H1 (cell line): ENCODE measurements around the gene WDFY4. TPM values are rescaled to one million over a fixed set of nuclear protein-coding genes. Genes with fewer than 3 reads are reported as not detected.

Source experiments
- CTCF ChIA-PET: fragments of 300-600 bp; sonication (Branson Sonifier 250); formaldehyde crosslinking; loops from one replicate; lab custom pipeline; 2021; ENCODE audit not compliant: partially characterized antibody; lab: Charles Lee
- POLR2A ChIA-PET: fragments of 300-600 bp; sonication (Branson Sonifier 250); formaldehyde crosslinking; loops from one replicate; lab custom pipeline; 2021; ENCODE audit warnings: inconsistent platforms; ENCODE audit not compliant: partially characterized antibody; lab: Charles Lee
- DNase-seq, 2 experiments: peaks; one replicate each; pipeline versions ENCODE4 v3.0.0 to v3.0.0-alpha.2; 2010 to 2022; ENCODE audit warnings: low spot score in 2 of 2, low read depth in 1 of 2, mixed read lengths in 1 of 2
- FAIRE-seq: peaks from 2 replicates; lab custom pipeline; 2011; peaks lifted over from hg19 to GRCh38; lab: Jason Lieb, UNC
- H2AFZ ChIP-seq: 2 replicates; pipeline ENCODE4 v1.8.1; 2012; ENCODE audit warnings: low read length, inconsistent platforms
- H2AK5ac ChIP-seq: 2 replicates; pipeline ENCODE4 v1.6.1; 2013; ENCODE audit warnings: low read depth, low read length
- H2BK120ac ChIP-seq: replicated peaks from 2 replicates; pipeline ENCODE3; 2013; ENCODE audit warnings: low read depth, low read length, inconsistent platforms
- H2BK12ac ChIP-seq: 2 replicates; pipeline ENCODE4 v1.6.1; 2013; ENCODE audit warnings: low read depth, low read length
- H2BK15ac ChIP-seq: 2 replicates; pipeline ENCODE4 v1.6.1; 2013; ENCODE audit warnings: low read length
- H2BK20ac ChIP-seq: 2 replicates; pipeline ENCODE4 v1.6.1; 2013; ENCODE audit warnings: low read length
- H2BK5ac ChIP-seq: 2 replicates; pipeline ENCODE4 v1.6.1; 2013; ENCODE audit warnings: low read depth, low read length
- H3K14ac ChIP-seq: 2 replicates; pipeline ENCODE4 v1.6.1; 2013; ENCODE audit warnings: inconsistent platforms; ENCODE audit not compliant: insufficient read length
- H3K18ac ChIP-seq: 2 replicates; pipeline ENCODE4 v1.6.1; 2013; ENCODE audit warnings: low read length; ENCODE audit errors: extremely low read depth
- H3K23ac ChIP-seq: 2 replicates; pipeline ENCODE4 v1.6.1; 2013; ENCODE audit warnings: inconsistent platforms; ENCODE audit not compliant: insufficient read length
- H3K23me2 ChIP-seq: 2 replicates; pipeline ENCODE4 v1.6.1; 2013; ENCODE audit warnings: low read depth, low read length
- H3K27ac ChIP-seq: 2 replicates; pipeline ENCODE4 v1.6.1; 2011; ENCODE audit warnings: low read depth, low read length, inconsistent platforms
- H3K27me3 ChIP-seq, 4 experiments: replicated peaks in 1 of 4; 1 replicate in 1 of 4; 2 replicates in 3 of 4; pipeline versions ENCODE4 v1.6.1 to v1.8.1; 2011 to 2013; ENCODE audit warnings: low read length in 3 of 4, mild to moderate bottlenecking in 3 of 4, inconsistent platforms in 2 of 4, mixed read lengths in 2 of 4, moderate library complexity in 1 of 4; ENCODE audit not compliant: control insufficient read depth in 3 of 4, insufficient read depth in 3 of 4; ENCODE audit errors: extremely low read depth in 1 of 4
- H3K36me3 ChIP-seq, 4 experiments: 2 replicates each; pipeline versions ENCODE4 v1.6.1 to v1.8.1; 2011 to 2013; ENCODE audit warnings: mild to moderate bottlenecking in 4 of 4, low read length in 3 of 4, moderate library complexity in 2 of 4, control low read depth in 1 of 4, inconsistent platforms in 1 of 4; ENCODE audit not compliant: insufficient read depth in 4 of 4, control insufficient read depth in 2 of 4
- H3K4ac ChIP-seq: replicated peaks from 2 replicates; pipeline ENCODE3; 2013; ENCODE audit warnings: low read length, low read depth, mixed read lengths, inconsistent platforms; ENCODE audit not compliant: insufficient read length
- H3K4me1 ChIP-seq, 4 experiments: replicated peaks in 1 of 4; 1 replicate in 1 of 4; 2 replicates in 3 of 4; pipeline versions ENCODE4 v1.6.1 to v1.8.1; 2011 to 2013; ENCODE audit warnings: low read length in 3 of 4, inconsistent platforms in 2 of 4, mixed read lengths in 1 of 4; ENCODE audit not compliant: insufficient read depth in 4 of 4, control insufficient read depth in 3 of 4
- H3K4me2 ChIP-seq, 2 experiments: 2 replicates each; pipeline versions ENCODE4 v1.6.1 to v1.8.1; 2011 to 2013; ENCODE audit warnings: low read depth in 2 of 2, low read length in 2 of 2, control low read depth in 1 of 2, inconsistent platforms in 1 of 2, mild to moderate bottlenecking in 1 of 2; ENCODE audit not compliant: insufficient read depth in 1 of 2
- H3K4me3 ChIP-seq, 4 experiments: fragments of 200-600, 300-600 bp in 1 of 4; sonication (generic), shearing (Covaris generic), sonication (Bioruptor Twin) in 1 of 4; 2 replicates each; pipeline versions ENCODE4 v1.5.1 to v1.8.1; 2011 to 2016; ENCODE audit warnings: low read length in 4 of 4, low read depth in 3 of 4, control low read depth in 2 of 4, inconsistent platforms in 2 of 4, mild to moderate bottlenecking in 2 of 4, mixed read lengths in 1 of 4, moderate library complexity in 1 of 4; ENCODE audit not compliant: insufficient read depth in 2 of 4; ENCODE audit errors: extremely low read depth in 1 of 4
- H3K56ac ChIP-seq: replicated peaks from 2 replicates; pipeline ENCODE3; 2013; ENCODE audit warnings: low read depth, mild to moderate bottlenecking, mixed read lengths, low read length, inconsistent platforms; ENCODE audit not compliant: insufficient read length
- H3K79me1 ChIP-seq: 2 replicates; pipeline ENCODE4 v1.6.1; 2013; ENCODE audit warnings: low read depth, low read length, control low read depth
- H3K79me2 ChIP-seq, 2 experiments: 2 replicates each; pipeline versions ENCODE4 v1.6.1 to v1.8.1; 2012 to 2013; ENCODE audit warnings: low read length in 2 of 2, mild to moderate bottlenecking in 2 of 2, inconsistent platforms in 1 of 2; ENCODE audit not compliant: insufficient read depth in 2 of 2, control insufficient read depth in 1 of 2
- H3K9ac ChIP-seq, 4 experiments: replicated peaks in 1 of 4; 1 replicate in 1 of 4; 2 replicates in 3 of 4; pipeline versions ENCODE4 v1.6.1 to v1.8.1; 2011 to 2013; ENCODE audit warnings: low read depth in 3 of 4, low read length in 3 of 4, control low read depth in 2 of 4, mild to moderate bottlenecking in 2 of 4, moderate library complexity in 2 of 4, inconsistent platforms in 1 of 4; ENCODE audit errors: extremely low read depth in 1 of 4
- H3K9me3 ChIP-seq, 2 experiments: 2 replicates each; pipeline versions ENCODE4 v1.6.1 to v1.8.1; 2012 to 2013; ENCODE audit warnings: mild to moderate bottlenecking in 2 of 2, moderate library complexity in 2 of 2, control low read depth in 1 of 2, inconsistent platforms in 1 of 2, low read depth in 1 of 2, low read length in 1 of 2, mixed read lengths in 1 of 2; ENCODE audit not compliant: insufficient read depth in 2 of 2
- H4K20me1 ChIP-seq, 2 experiments: replicated peaks in 1 of 2; 2 replicates each; pipeline versions ENCODE3 to v1.8.1; 2011 to 2013; ENCODE audit warnings: inconsistent platforms in 2 of 2, low read length in 2 of 2, mild to moderate bottlenecking in 1 of 2; ENCODE audit not compliant: insufficient read depth in 2 of 2, control insufficient read depth in 1 of 2
- H4K5ac ChIP-seq: 2 replicates; pipeline ENCODE4 v1.6.1; 2013; ENCODE audit warnings: low read length, low read depth, mixed read lengths, inconsistent platforms; ENCODE audit not compliant: insufficient read length
- H4K8ac ChIP-seq: 2 replicates; pipeline ENCODE4 v1.8.0; 2013; ENCODE audit warnings: mild to moderate bottlenecking, moderate library complexity, low read length, inconsistent platforms; ENCODE audit not compliant: insufficient read depth; ENCODE audit errors: extremely low read depth
- H4K91ac ChIP-seq: replicated peaks from 2 replicates; pipeline ENCODE3; 2013; ENCODE audit warnings: low read length, mixed read lengths, inconsistent platforms; ENCODE audit not compliant: insufficient read length
- CREB1 ChIP-seq: IDR thresholded peaks from 2 replicates; pipeline ENCODE4 v1.6.1; 2012; ENCODE audit warnings: inconsistent platforms
- HDAC2 ChIP-seq, 2 experiments: fragments of 300-600 bp in 1 of 2; sonication (generic) in 1 of 2; IDR thresholded peaks; 2 replicates each; pipeline ENCODE4 v1.6.1; 2011 to 2012; ENCODE audit warnings: low read depth in 2 of 2, low read length in 2 of 2, mild to moderate bottlenecking in 2 of 2, moderate library complexity in 2 of 2, borderline replicate concordance in 1 of 2, inconsistent platforms in 1 of 2
- JUN ChIP-seq: IDR thresholded peaks from 2 replicates; pipeline ENCODE4 v1.6.1; 2011; ENCODE audit warnings: low read depth, mild to moderate bottlenecking, improper control_type of control experiment, low read length
- KDM5A ChIP-seq: fragments of 200-600 bp; IDR thresholded peaks from 2 replicates; pipeline ENCODE4 v1.7.1; 2012; ENCODE audit warnings: mild to moderate bottlenecking, low read length, inconsistent platforms, mixed read lengths
- MAFK ChIP-seq: IDR thresholded peaks from 2 replicates; pipeline ENCODE4 v1.6.1; 2012; ENCODE audit warnings: low read depth, mild to moderate bottlenecking, improper control_type of control experiment, low read length
- PHF8 ChIP-seq: fragments of 200-600 bp; sonication (generic); conservative IDR thresholded peaks from 2 replicates; pipeline ENCODE4 v1.7.1; 2012; ENCODE audit warnings: low read depth, mild to moderate bottlenecking, inconsistent platforms, low read length, moderate library complexity
- RAD21 ChIP-seq, 2 experiments: IDR thresholded peaks in 1 of 2; conservative IDR thresholded peaks in 1 of 2; 2 replicates each; pipeline ENCODE4 v1.6.1; 2011; ENCODE audit warnings: low read depth in 2 of 2, low read length in 2 of 2, improper control_type of control experiment in 1 of 2, inconsistent platforms in 1 of 2, mild to moderate bottlenecking in 1 of 2, moderate library complexity in 1 of 2
- RBBP5 ChIP-seq: IDR thresholded peaks from 2 replicates; pipeline ENCODE4 v1.7.1; 2012; ENCODE audit warnings: low read depth, mild to moderate bottlenecking, inconsistent platforms, low read length, moderate library complexity, borderline replicate concordance
- SIX5 ChIP-seq: IDR thresholded peaks from 2 replicates; pipeline ENCODE4 v1.6.1; 2011; ENCODE audit warnings: mild to moderate bottlenecking, low read depth, low read length
- SP2 ChIP-seq: IDR thresholded peaks from 2 replicates; pipeline ENCODE4 v1.6.1; 2012; ENCODE audit warnings: mild to moderate bottlenecking, low read length, inconsistent platforms
- WGBS, 2 experiments: shearing (Covaris generic) in 1 of 2; methylation state at CpG; one replicate each; pipeline versions ENCODE4 v1.1.6 to v1.1.7; 2013 to 2015; ENCODE audit warnings: low lambda C conversion rate in 2 of 2, mixed read lengths in 2 of 2, inconsistent platforms in 1 of 2, low coverage in 1 of 2, missing lambda C conversion rate in 1 of 2; ENCODE audit not compliant: insufficient replicate concordance in 2 of 2, insufficient coverage in 1 of 2, insufficient read length in 1 of 2; ENCODE audit errors: extremely low coverage in 1 of 2, missing lambda C conversion rate in 1 of 2; 5-methylcytosine and 5-hydroxymethylcytosine counted together
- polyA plus RNA-seq, 7 experiments: library from polyadenylated mRNA; depleted of rRNA in 3 of 7; stranded (reverse) in 5 of 7; unstranded in 2 of 7; fragments of >200 nt in 5 of 7; fragments of 200-250 nt in 2 of 7; gene quantifications; 1 replicate in 5 of 7; 2 replicates in 1 of 7; 4 replicates in 1 of 7; pipeline versions ENCODE4 v1.2.1 to v1.2.3, GENCODE V29; 2011 to 2013; ENCODE audit warnings: missing spikeins in 2 of 7, mixed read lengths in 2 of 7
- total RNA-seq: library from RNA; stranded (reverse); fragmentation: NEBNext Ultra II Directional; extraction: Animal tissue kit (Norgen Biotek cat#: 25700); gene quantifications from 2 replicates; pipeline ENCODE4 v1.2.1, GENCODE V29; 2021
- TF ChIP-seq, protein P1 (sequence below): IDR thresholded peaks from 2 replicates; pipeline ENCODE4 v1.6.1; 2012; ENCODE audit warnings: low read length, inconsistent platforms

Gene WDFY4
- total and polyA plus RNA-seq, 2 of the 8 experiments (the other 6 are each of a cell fraction or from before 2014, with no cell fraction given) = not detected

DNA sequence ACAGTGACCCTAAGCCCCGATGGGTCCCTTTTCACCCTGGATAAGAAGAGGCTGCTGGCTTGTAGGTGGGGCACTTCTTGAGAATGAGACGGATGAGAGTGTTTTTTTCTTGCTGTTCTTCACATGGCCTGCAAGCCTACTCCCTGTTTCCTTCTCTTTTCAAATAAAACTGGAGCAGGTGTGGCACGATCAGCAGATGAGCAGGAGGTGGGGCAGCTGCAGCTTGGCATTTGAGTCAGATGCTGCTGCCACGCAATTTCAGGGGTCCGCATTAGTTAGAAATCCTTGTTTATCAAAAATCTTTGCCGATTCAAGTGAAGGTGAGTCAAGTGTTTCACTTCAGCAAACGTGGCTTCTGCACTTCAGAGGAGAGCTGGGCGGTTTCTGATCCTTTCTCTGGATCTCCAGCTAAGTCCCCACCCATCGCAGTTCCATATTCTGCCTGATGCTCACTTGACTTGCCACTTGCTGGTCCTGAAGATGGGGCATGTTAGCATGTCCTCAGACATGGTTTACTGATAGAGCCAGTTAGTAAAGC is 20.8 kb downstream of the WDFY4 start:
- no peak overlapping the region for H2BK12ac ChIP-seq
- H3K4me3 ChIP-seq = no peak overlapping the region
- H3K36me3 ChIP-seq = no peaks in the 10 kb centered on the region
- no peak overlapping the region for H2AK5ac ChIP-seq
- no peak overlapping the region for H2AFZ ChIP-seq
- no peak overlapping the region for H4K91ac ChIP-seq
- no peaks in the 10 kb centered on the region for H3K23me2 ChIP-seq
- H3K18ac ChIP-seq = no peak overlapping the region
- H3K9ac ChIP-seq = no peak overlapping the region
- no peak for DNase-seq
- no peaks in the 10 kb centered on the region; a peak in 1 of 7 replicates for H3K27me3 ChIP-seq
- no peak overlapping the region for H2BK15ac ChIP-seq
- no peaks in the 10 kb centered on the region for H3K9me3 ChIP-seq
- no peak overlapping the region for H3K56ac ChIP-seq
- WGBS, 2 experiments = 84% methylated on average over 9 of the region's 9 CpGs; no CpG with 5 or more reads in 1 of the 2 experiments
- H2BK20ac ChIP-seq = no peak overlapping the region
- no peak overlapping the region for H3K23ac ChIP-seq
- no peaks in the 10 kb centered on the region for H3K4me1 ChIP-seq
- no peaks in the 10 kb centered on the region for H4K20me1 ChIP-seq
- ChIA-PET POLR2A (no interaction called here), CTCF (interaction anchor here (1.3 to 2.9 kb wide), 2 partner anchors 11 to 40 kb away, joined by 3 to 15 read pairs; no protein-coding TSS in a partner anchor)
- no peak overlapping the region for H4K5ac ChIP-seq
- no peak overlapping the region for H2BK120ac ChIP-seq
- no peak overlapping the region for H4K8ac ChIP-seq
- H3K4ac ChIP-seq = no peak overlapping the region
- no peaks in the 10 kb centered on the region for H3K79me1 ChIP-seq
- no peaks in the 10 kb centered on the region for H3K79me2 ChIP-seq
- FAIRE-seq = no peak
- H2BK5ac ChIP-seq = no peak overlapping the region
- H3K27ac ChIP-seq = no peak overlapping the region
- H3K4me2 ChIP-seq = no peak overlapping the region
- no peak overlapping the region for H3K14ac ChIP-seq
- TF ChIP-seq, protein P1, sequence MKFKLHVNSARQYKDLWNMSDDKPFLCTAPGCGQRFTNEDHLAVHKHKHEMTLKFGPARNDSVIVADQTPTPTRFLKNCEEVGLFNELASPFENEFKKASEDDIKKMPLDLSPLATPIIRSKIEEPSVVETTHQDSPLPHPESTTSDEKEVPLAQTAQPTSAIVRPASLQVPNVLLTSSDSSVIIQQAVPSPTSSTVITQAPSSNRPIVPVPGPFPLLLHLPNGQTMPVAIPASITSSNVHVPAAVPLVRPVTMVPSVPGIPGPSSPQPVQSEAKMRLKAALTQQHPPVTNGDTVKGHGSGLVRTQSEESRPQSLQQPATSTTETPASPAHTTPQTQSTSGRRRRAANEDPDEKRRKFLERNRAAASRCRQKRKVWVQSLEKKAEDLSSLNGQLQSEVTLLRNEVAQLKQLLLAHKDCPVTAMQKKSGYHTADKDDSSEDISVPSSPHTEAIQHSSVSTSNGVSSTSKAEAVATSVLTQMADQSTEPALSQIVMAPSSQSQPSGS = no peak
- TF ChIP-seq SIX5 (no peak), PHF8 (no peak), RAD21 (IDR thresholded peaks at IDR 0.05 in 1 of 2, conservative IDR thresholded peaks at IDR 0.05 in 1 of 2; ENCODE audit: low read depth in 2 of 2, low read length in 2 of 2) (no peak), KDM5A (no peak), HDAC2 (IDR thresholded peaks at IDR 0.05; ENCODE audit: borderline replicate concordance in 1 of 2, low read depth in 2 of 2, low read length in 2 of 2) (no peak), CREB1 (no peak), JUN (no peak), SP2 (no peak), MAFK (no peak), RBBP5 (no peak)
